ENCODE results near the gene DNAJC28.

DNA sequence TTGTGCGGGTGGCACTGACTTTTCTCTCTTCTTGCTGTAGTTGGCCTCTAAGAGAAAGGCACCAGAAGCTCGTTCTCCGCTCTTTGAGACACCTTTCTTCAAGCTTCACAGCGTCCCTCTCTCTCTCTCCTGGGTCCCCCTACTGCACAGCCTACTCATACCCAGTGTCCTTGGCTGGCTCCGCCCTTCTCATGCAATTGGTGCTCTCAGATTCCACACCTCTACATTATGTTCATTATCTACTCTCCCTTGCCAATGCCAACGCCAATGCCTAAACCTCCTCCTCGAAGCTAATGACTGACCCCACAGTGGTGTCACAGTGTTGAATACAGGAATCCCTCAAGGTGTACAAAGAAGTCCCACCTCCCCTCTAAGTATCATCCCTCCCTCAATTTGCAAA, 4.8 kb upstream of the DNAJC28 start:
- TF ChIP-seq EZH2 (IDR thresholded peaks at IDR 0.05; ENCODE audit: borderline replicate concordance), result no peak
- no peak for TF ChIP-seq CTCF (IDR thresholded peaks at IDR 0.05; ENCODE audit: poor library complexity)
- no peak for TF ChIP-seq EZH2phosphoT487 (IDR thresholded peaks at IDR 0.05; ENCODE audit: low read depth, severe bottlenecking, unreplicated experiment)

Measured in hepatocyte (in vitro differentiated cells).